SH-SY5Y (cell line): ENCODE measurements around the gene DOK4.

Source experiments
- GATA2 ChIP-seq: IDR thresholded peaks from 2 replicates; pipeline ENCODE4 v1.6.1; 2011; ENCODE audit warnings: mild to moderate bottlenecking, low read depth, low read length
- GATA3 ChIP-seq: IDR thresholded peaks from 2 replicates; pipeline ENCODE4 v1.6.1; 2011; ENCODE audit warnings: low read depth, mild to moderate bottlenecking, low read length, moderate library complexity

DOK4 gene

GRCh38 chr16:57527610-57528360 is 41.5 kb upstream of the DOK4 start:
- TF ChIP-seq GATA2 (no peak), GATA3 (no peak)

- no peak for TF ChIP-seq GATA2
Observed at GRCh38 chr16:57527027-57527426, 40.7 kb upstream of the DOK4 start.

GRCh38 chr16:57526498-57526897 is 40.2 kb upstream of the DOK4 start:
- TF ChIP-seq GATA2 (no peak), GATA3 (no peak)

- no peak for TF ChIP-seq GATA3
- no peak for TF ChIP-seq GATA2
Observed at GRCh38 chr16:57525761-57526160, 39.5 kb upstream of the DOK4 start.

- TF ChIP-seq GATA3 (no peak), GATA2 (no peak)
Observed at GRCh38 chr16:57522960-57523359, 36.7 kb upstream of the DOK4 start.

GRCh38 chr16:57519796-57520360 is 33.6 kb upstream of the DOK4 start:
- TF ChIP-seq GATA3 (no peak), GATA2 (no peak)

- TF ChIP-seq GATA3, result no peak
- TF ChIP-seq GATA2, result no peak
Observed at GRCh38 chr16:57518922-57519321, 32.6 kb upstream of the DOK4 start.

- no peak for TF ChIP-seq GATA2
- TF ChIP-seq GATA3, result no peak
Observed at GRCh38 chr16:57518520-57518919, 32.2 kb upstream of the DOK4 start.

GRCh38 chr16:57517397-57518367 is 31.4 kb upstream of the DOK4 start:
- TF ChIP-seq GATA2 (no peak), GATA3 (no peak)

GRCh38 chr16:57516773-57517172 is 30.5 kb upstream of the DOK4 start:
- TF ChIP-seq GATA3, result no peak
- no peak for TF ChIP-seq GATA2

- TF ChIP-seq GATA2 (no peak), GATA3 (no peak)
Observed at GRCh38 chr16:57516176-57516725, 30.0 kb upstream of the DOK4 start.

GRCh38 chr16:57514791-57515600 is 28.7 kb upstream of the DOK4 start:
- TF ChIP-seq GATA3, result no peak
- no peak for TF ChIP-seq GATA2

GRCh38 chr16:57514371-57514770 is 28.1 kb upstream of the DOK4 start:
- TF ChIP-seq GATA3 (no peak), GATA2 (no peak)

GRCh38 chr16:57513371-57514102 is 27.2 kb upstream of the DOK4 start:
- TF ChIP-seq GATA2 (no peak), GATA3 (no peak)
